Thymus (tissue), 11 donors: ENCODE results near the gene STAT3. TPM values are rescaled to one million over a fixed set of nuclear protein-coding genes. Genes with fewer than 3 reads are reported as not detected.

ENCODE experiments used
- DNase-seq, 9 donors: peaks; one replicate each; pipeline ENCODE4 v3.0.0-alpha.2; 2013; ENCODE audit warnings: low spot score in 9 of 9, low read depth in 6 of 9, missing footprints in 1 of 9
- H3K27ac ChIP-seq, 2 donors: one replicate each; pipeline ENCODE4 v1.5.1; 2013; ENCODE audit warnings: control low read depth in 1 of 2, low read depth in 1 of 2, low read length in 1 of 2, mild to moderate bottlenecking in 1 of 2, moderate library complexity in 1 of 2
- H3K27me3 ChIP-seq, 2 donors: one replicate each; pipeline ENCODE4 v1.5.1; 2013; ENCODE audit warnings: low read length in 1 of 2; ENCODE audit not compliant: control insufficient read depth in 2 of 2, insufficient read depth in 1 of 2
- H3K36me3 ChIP-seq, 2 donors: one replicate each; pipeline ENCODE4 v1.5.1; 2013; ENCODE audit warnings: low read length in 1 of 2, mild to moderate bottlenecking in 1 of 2, moderate library complexity in 1 of 2; ENCODE audit not compliant: control insufficient read depth in 2 of 2, insufficient read depth in 2 of 2
- H3K4me1 ChIP-seq, 2 donors: one replicate each; pipeline ENCODE4 v1.5.1; 2013; ENCODE audit warnings: low read length in 2 of 2; ENCODE audit not compliant: control insufficient read depth in 2 of 2, insufficient read depth in 2 of 2
- H3K4me3 ChIP-seq, 2 donors: one replicate each; pipeline ENCODE4 v1.5.1; 2013; ENCODE audit warnings: low read length in 2 of 2, control low read depth in 1 of 2, mild to moderate bottlenecking in 1 of 2
- H3K9me3 ChIP-seq, 2 donors: one replicate each; pipeline ENCODE4 v1.5.1; 2013; ENCODE audit warnings: low read length in 1 of 2, mild to moderate bottlenecking in 1 of 2; ENCODE audit not compliant: control insufficient read depth in 2 of 2, insufficient read depth in 1 of 2
- WGBS: extraction: QIAGEN DNeasy Blood & Tissue Kit; methylation state at CpG from one replicate; pipeline ENCODE4 v1.1.7; 2013; 5-methylcytosine and 5-hydroxymethylcytosine counted together
- polyA plus RNA-seq: library from polyadenylated mRNA; stranded (reverse); fragments of 200-250 nt; gene quantifications from one replicate; pipeline ENCODE4 v1.2.3, GENCODE V29; 2013
- total RNA-seq: library from RNA; stranded (reverse); fragments of 120-200 nt; gene quantifications from one replicate; pipeline ENCODE4 v1.2.4, GENCODE V29; 2013
- donor health status: healthy.

Gene STAT3
- total and polyA plus RNA-seq, 2 donors, result 57.6 to 69.2 TPM

GRCh38 chr17:42277342-42277712, 110.9 kb downstream of the STAT3 start:
- H3K9me3 ChIP-seq, result peaks cover 0 to 6% of the 10 kb centered on the region in 2 donors
- DNase-seq, result peak in 1 of 9 donors; percentile 40
- peaks cover 0 to 5% of the 10 kb centered on the region in 2 donors for H3K27me3 ChIP-seq
- peak overlapping the region in 1 of 2 donors; percentile 56 for H3K4me3 ChIP-seq
- H3K36me3 ChIP-seq, result no peaks in the 10 kb centered on the region
- peaks cover 13 to 29% of the 10 kb centered on the region in 2 donors for H3K4me1 ChIP-seq
- H3K27ac ChIP-seq, result no peak overlapping the region
- 68% methylated on average over 6 of the region's 6 CpGs for WGBS

GRCh38 chr17:42276609-42277341, 111.5 kb downstream of the STAT3 start:
- peak in 2 of 9 donors; percentile 16 to 22 for DNase-seq
- Histone ChIP-seq H3K4me3 (peak overlapping the region; percentile 56 to 97), H3K4me1 (peaks cover 14 to 30% of the 10 kb centered on the region in 2 donors), H3K9me3 (peaks cover 0 to 6% of the 10 kb centered on the region in 2 donors), H3K27me3 (peaks cover 0 to 5% of the 10 kb centered on the region in 2 donors), H3K36me3 (no peaks in the 10 kb centered on the region), H3K27ac (peak overlapping the region; percentile 55 to 92)
- 5% methylated on average over 44 of the region's 44 CpGs for WGBS

- peaks cover 14 to 25% of the 10 kb centered on the region in 2 donors for H3K4me1 ChIP-seq
- under 1% methylated on average over 47 of the region's 47 CpGs for WGBS
- H3K4me3 ChIP-seq, result peak within 1 kb of the TSS; percentile 74 to 97
- H3K36me3 ChIP-seq, result no peaks in the 10 kb centered on the region
- H3K27ac ChIP-seq, result peak within 1 kb of the TSS; percentile 55 to 92
- peaks cover 0 to 6% of the 10 kb centered on the region in 2 donors for H3K9me3 ChIP-seq
- H3K27me3 ChIP-seq, result peaks cover 0 to 5% of the 10 kb centered on the region in 2 donors
- peak in 6 of 9 donors; percentile 65 to 85 (median 72) for DNase-seq
Observed at GRCh38 chr17:42276359-42276608, 112.0 kb downstream of the STAT3 start, which contains the start of gene STAT5B. Gene STAT5B, minus strand, starts transcription at chr17:42276391. Its CDS starts 44,264 bp downstream, at chr17:42232127.

- Histone ChIP-seq H3K27ac (peak overlapping the region; percentile 50 to 92), H3K36me3 (no peaks in the 10 kb centered on the region), H3K9me3 (peaks cover 0 to 6% of the 10 kb centered on the region in 2 donors), H3K27me3 (peaks cover 0 to 5% of the 10 kb centered on the region in 2 donors), H3K4me3 (peak overlapping the region; percentile 74 to 97), H3K4me1 (peaks cover 14 to 25% of the 10 kb centered on the region in 2 donors)
- WGBS, result under 1% methylated on average over 82 of the region's 82 CpGs
- peak in 3 of 9 donors; percentile 54 to 72 (median 56) for DNase-seq
Observed at GRCh38 chr17:42275527-42276358, 112.5 kb downstream of the STAT3 start.

- Histone ChIP-seq H3K4me3 (peak overlapping the region; percentile 74 to 97), H3K4me1 (peaks cover 14 to 25% of the 10 kb centered on the region in 2 donors), H3K27me3 (peaks cover 0 to 5% of the 10 kb centered on the region in 2 donors), H3K27ac (peak overlapping the region; percentile 50 to 92), H3K36me3 (no peaks in the 10 kb centered on the region), H3K9me3 (no peaks in the 10 kb centered on the region)
- WGBS, result 25% methylated on average over 13 of the region's 13 CpGs
- DNase-seq, result no peak
Observed at GRCh38 chr17:42274812-42275526, 113.3 kb downstream of the STAT3 start.

- Histone ChIP-seq H3K4me1 (peaks cover 14 to 25% of the 10 kb centered on the region in 2 donors), H3K27ac (no peak overlapping the region), H3K27me3 (peaks cover 0 to 5% of the 10 kb centered on the region in 2 donors), H3K9me3 (no peaks in the 10 kb centered on the region), H3K4me3 (peak overlapping the region in 1 of 2 donors; percentile 5), H3K36me3 (no peaks in the 10 kb centered on the region)
- no peak for DNase-seq
- 91% methylated on average over 3 of the region's 3 CpGs for WGBS
Observed at GRCh38 chr17:42274253-42274542, 114.0 kb downstream of the STAT3 start.

GRCh38 chr17:42273474-42274252, 114.6 kb downstream of the STAT3 start:
- Histone ChIP-seq H3K36me3 (no peaks in the 10 kb centered on the region), H3K27me3 (peaks cover 0 to 5% of the 10 kb centered on the region in 2 donors), H3K9me3 (no peaks in the 10 kb centered on the region), H3K4me3 (no peak overlapping the region), H3K4me1 (peaks cover 14 to 25% of the 10 kb centered on the region in 2 donors), H3K27ac (no peak overlapping the region)
- WGBS, result 71% methylated on average over 7 of the region's 7 CpGs
- peak in 1 of 9 donors; percentile 41 for DNase-seq

- Histone ChIP-seq H3K4me1 (peaks cover 14 to 24% of the 10 kb centered on the region in 2 donors), H3K27ac (peak overlapping the region in 1 of 2 donors; percentile 34), H3K9me3 (no peaks in the 10 kb centered on the region), H3K27me3 (peaks cover 0 to 5% of the 10 kb centered on the region in 2 donors), H3K4me3 (no peak overlapping the region), H3K36me3 (no peaks in the 10 kb centered on the region)
- DNase-seq, result peak in 1 of 9 donors; percentile 31
- WGBS, result 73% methylated on average over 7 of the region's 7 CpGs
Observed at GRCh38 chr17:42272162-42272907, 115.9 kb downstream of the STAT3 start.
